AG10803 (cell line): ENCODE results near the gene CYBC1.

ENCODE experiments used
- DNase-seq: peaks from one replicate; pipeline ENCODE4 v3.0.0; 2010; ENCODE audit warnings: low read depth
- H3K4me3 ChIP-seq: 2 replicates; pipeline ENCODE4 v1.5.1; 2011; ENCODE audit warnings: mild to moderate bottlenecking, low read length, control low read depth
- TF ChIP-seq, protein P1 (sequence below): conservative IDR thresholded peaks from 2 replicates; pipeline ENCODE4 v1.5.1; 2011; ENCODE audit warnings: mild to moderate bottlenecking, low read length, control low read depth, inconsistent platforms

CYBC1 gene

DNA sequence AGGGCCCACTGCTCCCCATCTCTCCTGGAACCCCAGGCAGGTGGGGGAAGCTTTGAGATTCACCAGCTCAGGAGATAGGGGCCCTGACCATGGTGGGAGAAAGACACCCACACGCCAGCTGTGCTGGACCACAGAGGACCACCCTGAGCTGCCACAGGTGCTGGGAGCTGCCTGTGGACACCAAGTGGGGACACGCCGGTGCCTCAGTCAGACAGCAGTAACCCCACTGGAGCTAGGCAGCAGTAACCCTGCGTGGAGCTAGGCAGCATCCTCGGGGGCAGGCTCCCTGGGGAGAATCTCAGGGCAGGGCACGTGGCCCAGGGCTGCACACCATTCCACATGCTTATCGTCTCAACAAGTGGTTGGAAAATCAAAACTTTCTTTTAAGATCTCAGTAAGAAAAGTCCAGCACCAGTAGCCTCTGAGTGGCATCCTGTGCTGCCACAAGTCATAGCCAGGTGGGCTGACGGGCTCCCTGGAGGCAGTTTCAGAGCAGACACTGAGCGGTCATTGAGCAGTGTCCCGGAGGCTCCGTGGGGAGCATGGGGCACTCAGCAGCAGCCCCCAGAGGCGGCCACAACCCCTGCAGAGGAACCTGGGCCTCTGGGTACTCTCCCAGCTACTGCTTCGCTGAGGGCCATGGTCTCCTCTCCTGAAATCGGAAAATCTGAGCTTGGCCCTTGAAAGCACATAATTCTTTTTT lies 40.4 kb downstream of the CYBC1 start:
- no peak overlapping the region for H3K4me3 ChIP-seq
- TF ChIP-seq, protein P1, sequence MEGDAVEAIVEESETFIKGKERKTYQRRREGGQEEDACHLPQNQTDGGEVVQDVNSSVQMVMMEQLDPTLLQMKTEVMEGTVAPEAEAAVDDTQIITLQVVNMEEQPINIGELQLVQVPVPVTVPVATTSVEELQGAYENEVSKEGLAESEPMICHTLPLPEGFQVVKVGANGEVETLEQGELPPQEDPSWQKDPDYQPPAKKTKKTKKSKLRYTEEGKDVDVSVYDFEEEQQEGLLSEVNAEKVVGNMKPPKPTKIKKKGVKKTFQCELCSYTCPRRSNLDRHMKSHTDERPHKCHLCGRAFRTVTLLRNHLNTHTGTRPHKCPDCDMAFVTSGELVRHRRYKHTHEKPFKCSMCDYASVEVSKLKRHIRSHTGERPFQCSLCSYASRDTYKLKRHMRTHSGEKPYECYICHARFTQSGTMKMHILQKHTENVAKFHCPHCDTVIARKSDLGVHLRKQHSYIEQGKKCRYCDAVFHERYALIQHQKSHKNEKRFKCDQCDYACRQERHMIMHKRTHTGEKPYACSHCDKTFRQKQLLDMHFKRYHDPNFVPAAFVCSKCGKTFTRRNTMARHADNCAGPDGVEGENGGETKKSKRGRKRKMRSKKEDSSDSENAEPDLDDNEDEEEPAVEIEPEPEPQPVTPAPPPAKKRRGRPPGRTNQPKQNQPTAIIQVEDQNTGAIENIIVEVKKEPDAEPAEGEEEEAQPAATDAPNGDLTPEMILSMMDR: no peak
- no peak for DNase-seq

DNA sequence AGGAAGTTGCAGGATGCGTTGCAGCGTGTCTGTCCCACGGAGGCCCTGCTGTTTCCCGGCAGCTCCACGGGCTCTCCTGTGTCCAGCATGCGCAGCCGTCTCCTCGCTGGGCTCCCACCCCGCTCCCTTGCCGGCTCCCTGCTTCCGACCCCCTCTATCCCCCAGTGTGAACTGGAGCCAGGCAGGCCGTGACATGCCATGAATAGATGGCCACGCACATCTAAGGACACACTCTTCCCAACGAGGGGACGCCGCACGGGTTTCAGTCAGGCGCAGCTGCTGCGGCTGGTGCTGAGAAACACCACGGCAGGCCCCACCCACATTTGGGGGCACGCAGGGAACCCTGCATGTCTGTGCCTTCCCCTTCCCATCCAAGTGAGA lies 41.6 kb downstream of the CYBC1 start:
- DNase-seq: no peak
- TF ChIP-seq, protein P1: no peak
- no peak overlapping the region for H3K4me3 ChIP-seq

DNA sequence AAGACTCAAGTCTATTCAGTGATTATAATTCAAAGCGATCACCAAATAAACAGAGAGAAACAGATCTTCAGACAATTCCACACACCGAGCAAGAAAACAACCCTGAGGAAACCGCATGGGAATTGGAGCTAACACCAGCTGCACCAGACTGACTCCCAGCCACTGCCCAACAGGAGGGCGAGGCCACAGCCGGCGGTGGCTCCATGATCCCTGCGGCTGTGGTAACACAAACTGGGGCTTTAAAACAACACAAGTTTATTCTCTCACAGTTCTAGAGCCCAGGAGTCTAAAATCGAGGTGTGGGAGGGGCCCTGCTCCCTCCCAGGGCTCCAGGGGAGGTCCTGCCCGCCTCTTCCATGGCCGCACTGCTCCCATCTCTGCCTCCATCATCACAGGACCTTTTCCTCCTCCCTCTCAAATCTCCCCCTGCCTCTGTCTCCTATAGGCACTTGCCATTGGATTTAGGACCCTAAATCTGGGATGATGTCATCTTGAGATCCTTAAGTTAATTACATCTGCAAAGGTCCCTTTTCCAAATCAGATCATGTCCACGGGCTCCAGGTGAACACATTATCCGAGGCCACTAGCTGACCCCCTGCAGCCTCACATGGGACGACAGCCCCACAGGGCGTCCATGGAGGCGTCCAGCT lies 42.1 kb downstream of the CYBC1 start:
- H3K4me3 ChIP-seq: no peak overlapping the region
- no peak for DNase-seq
- TF ChIP-seq, protein P1: no peak

DNA sequence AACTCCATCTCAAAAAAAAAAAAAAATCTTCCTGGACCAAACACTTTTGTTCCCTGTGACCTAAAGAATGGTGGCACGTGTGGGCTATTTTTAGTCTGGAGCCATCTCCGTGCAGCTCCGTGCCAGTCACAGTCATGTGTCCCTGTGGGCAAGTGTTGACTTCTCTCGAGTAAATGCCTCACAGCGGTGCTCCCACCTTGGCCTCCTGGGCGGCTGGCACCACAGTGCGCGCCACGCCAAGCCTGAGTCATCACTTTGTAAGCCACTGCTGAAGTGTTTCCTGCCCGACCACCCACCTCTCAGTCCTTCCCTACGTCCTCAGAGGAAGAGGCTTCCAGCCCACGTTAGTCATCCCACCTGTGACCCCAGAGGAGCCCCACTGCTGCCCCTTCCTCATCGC lies 43.3 kb downstream of the CYBC1 start:
- TF ChIP-seq, protein P1: no peak
- no peak for DNase-seq
- H3K4me3 ChIP-seq: no peak overlapping the region

DNA sequence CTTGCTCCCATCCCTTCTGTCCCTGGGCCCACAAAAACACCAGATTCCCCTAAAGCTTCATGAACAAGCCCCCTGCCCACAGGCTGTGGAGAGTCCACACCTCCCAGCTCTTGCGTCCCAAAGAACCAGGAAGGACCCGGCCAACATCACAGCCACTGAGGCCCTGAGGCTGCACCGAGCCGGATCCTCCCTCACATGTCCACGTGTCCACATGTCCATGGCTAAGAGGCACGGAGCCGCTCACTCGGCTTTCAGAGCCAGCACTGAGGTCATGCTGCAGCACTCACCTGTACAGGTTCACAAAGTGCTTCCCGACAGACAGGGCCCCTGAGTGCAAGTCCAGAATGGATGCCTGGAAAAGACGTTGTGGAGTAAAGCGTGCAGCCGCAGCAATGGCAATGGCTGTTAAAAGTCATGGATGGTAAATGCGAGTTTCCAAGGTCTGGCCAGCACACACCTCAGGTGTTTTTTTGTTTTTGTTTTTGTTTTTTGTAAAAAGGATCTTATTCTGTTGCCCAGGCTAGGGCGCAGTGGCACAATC lies 44.4 kb downstream of the CYBC1 start:
- no peak for DNase-seq
- TF ChIP-seq, protein P1: no peak

DNA sequence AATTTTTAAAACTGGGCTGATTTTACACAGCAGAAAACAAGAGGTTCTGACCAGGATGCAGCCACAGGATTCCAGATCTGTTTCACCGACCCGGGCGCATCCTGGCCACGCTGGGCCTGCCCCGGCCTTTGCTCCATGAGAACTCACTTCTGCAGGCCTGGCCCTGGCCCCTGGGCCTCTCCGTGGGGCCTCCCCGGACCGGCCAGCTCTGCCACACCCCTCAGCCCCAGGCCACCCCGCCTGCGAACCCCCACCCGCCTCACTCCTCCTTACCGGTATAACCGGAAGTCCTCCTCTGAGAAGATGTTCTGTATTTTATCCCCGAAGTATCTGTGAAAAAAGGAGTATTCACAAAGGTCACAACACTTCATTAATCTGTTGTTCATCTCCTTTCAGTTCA lies 45.5 kb downstream of the CYBC1 start:
- no peak for DNase-seq

More for the DNA sequence above, 44.4 kb downstream of the CYBC1 start:
- H3K4me3 ChIP-seq: no peak overlapping the region

More for the DNA sequence above, 45.5 kb downstream of the CYBC1 start:
- TF ChIP-seq, protein P1: no peak
- no peak overlapping the region for H3K4me3 ChIP-seq
